ENCODE results near the gene CACHD1.

The CACHD1 gene

GRCh38 chr1:64484651-64485050 is 14.7 kb downstream of the CACHD1 start:
- H3K4me3 ChIP-seq (ENCODE audit: low read depth, low read length): no peak overlapping the region
- DNase-seq (ENCODE audit: low read depth): no peak
- TF ChIP-seq CTCF (IDR thresholded peaks at IDR 0.05; ENCODE audit: low read depth, low read length, missing control alignments): no peak

GRCh38 chr1:64486193-64486592 is 16.3 kb downstream of the CACHD1 start:
- no peak for TF ChIP-seq CTCF (IDR thresholded peaks at IDR 0.05; ENCODE audit: low read depth, low read length, missing control alignments)
- H3K4me3 ChIP-seq (ENCODE audit: low read depth, low read length): no peak overlapping the region
- DNase-seq (ENCODE audit: low read depth): no peak

GRCh38 chr1:64487061-64487460 is 17.1 kb downstream of the CACHD1 start:
- DNase-seq (ENCODE audit: low read depth): no peak
- H3K4me3 ChIP-seq (ENCODE audit: low read depth, low read length): no peak overlapping the region
- no peak for TF ChIP-seq CTCF (IDR thresholded peaks at IDR 0.05; ENCODE audit: low read depth, low read length, missing control alignments)

GRCh38 chr1:64488862-64489261 is 18.9 kb downstream of the CACHD1 start:
- no peak overlapping the region for H3K4me3 ChIP-seq (ENCODE audit: low read depth, low read length)
- no peak for TF ChIP-seq CTCF (IDR thresholded peaks at IDR 0.05; ENCODE audit: low read depth, low read length, missing control alignments)
- DNase-seq (ENCODE audit: low read depth): no peak

- no peak for TF ChIP-seq CTCF (IDR thresholded peaks at IDR 0.05; ENCODE audit: low read depth, low read length, missing control alignments)
- H3K4me3 ChIP-seq (ENCODE audit: low read depth, low read length): no peak overlapping the region
- no peak for DNase-seq (ENCODE audit: low read depth)
These were observed 19.8 kb downstream of the CACHD1 start for GRCh38 chr1:64489707-64490106.

GRCh38 chr1:64490213-64490818 is 20.4 kb downstream of the CACHD1 start:
- H3K4me3 ChIP-seq (ENCODE audit: low read depth, low read length): no peak overlapping the region
- DNase-seq (ENCODE audit: low read depth): no peak
- TF ChIP-seq CTCF (IDR thresholded peaks at IDR 0.05; ENCODE audit: low read depth, low read length, missing control alignments): no peak

GRCh38 chr1:64492424-64492823 is 22.5 kb downstream of the CACHD1 start:
- no peak for TF ChIP-seq CTCF (IDR thresholded peaks at IDR 0.05; ENCODE audit: low read depth, low read length, missing control alignments)
- no peak overlapping the region for H3K4me3 ChIP-seq (ENCODE audit: low read depth, low read length)
- DNase-seq (ENCODE audit: low read depth): no peak

All from GM12864 (cell line).